Kasumi-1 (cell line): ENCODE results near the gene MXD3.
"Not testable (repeated sequence)": the region's sequence is repeated elsewhere in the genome, so short reads cannot be mapped to it uniquely, and the experiment has no call there.

Experiments used
- DNase-seq, 2 experiments: peaks; one replicate each; lab custom pipeline; 2025; lab: John Stamatoyannopoulos, UW

MXD3 gene

GRCh38 chr5:177311723-177312648, at the start of gene MXD3:
Gene MXD3, minus strand, starts transcription at chr5:177311898. Its CDS starts 68 bp downstream, at chr5:177311830.
- peak; percentile 97 for DNase-seq

GRCh38 chr5:177360740-177361139, 49.0 kb upstream of the MXD3 start:
- not testable (repeated sequence) for DNase-seq

- no peak for DNase-seq
These were observed 48.2 kb upstream of the MXD3 start for GRCh38 chr5:177359860-177360259.

GRCh38 chr5:177359451-177359851, 47.8 kb upstream of the MXD3 start:
- DNase-seq: no peak

GRCh38 chr5:177358370-177358819, 46.7 kb upstream of the MXD3 start:
- no peak for DNase-seq

GRCh38 chr5:177357459-177358351, 46.0 kb upstream of the MXD3 start, which contains the start of gene RGS14:
Gene RGS14, plus strand, starts transcription at chr5:177357924. Its CDS starts 101 bp downstream, at chr5:177358025.
- DNase-seq: peak; percentile 96

GRCh38 chr5:177357146-177357458, 45.4 kb upstream of the MXD3 start:
- no peak for DNase-seq

- DNase-seq: peak in 1 of 2 experiments; percentile 28
These were observed 45.0 kb upstream of the MXD3 start for GRCh38 chr5:177356746-177357145.

- DNase-seq: no peak
These were observed 44.1 kb upstream of the MXD3 start for GRCh38 chr5:177355868-177356168.

- DNase-seq: no peak
These were observed 43.6 kb upstream of the MXD3 start for GRCh38 chr5:177355162-177355867.

GRCh38 chr5:177354711-177355110, 43.0 kb upstream of the MXD3 start:
- DNase-seq: no peak

GRCh38 chr5:177354256-177354655, 42.6 kb upstream of the MXD3 start:
- no peak for DNase-seq

- DNase-seq: no peak
These were observed 41.4 kb upstream of the MXD3 start for GRCh38 chr5:177353093-177353492.

- DNase-seq: peak; percentile 96
These were observed 40.0 kb upstream of the MXD3 start, which contains the start of gene LMAN2 for GRCh38 chr5:177351392-177352329. Gene LMAN2, minus strand, starts transcription at chr5:177351668. Its CDS starts 21 bp downstream, at chr5:177351647.

- no peak for DNase-seq
These were observed 39.2 kb upstream of the MXD3 start for GRCh38 chr5:177350776-177351391.

- no peak for DNase-seq
These were observed 38.1 kb upstream of the MXD3 start for GRCh38 chr5:177349762-177350161.

- no peak for DNase-seq
These were observed 37.6 kb upstream of the MXD3 start for GRCh38 chr5:177349362-177349647.

GRCh38 chr5:177347699-177348098, 36.0 kb upstream of the MXD3 start:
- DNase-seq: no peak

GRCh38 chr5:177346820-177347219, 35.1 kb upstream of the MXD3 start:
- no peak for DNase-seq

GRCh38 chr5:177344891-177345290, 33.2 kb upstream of the MXD3 start:
- DNase-seq: no peak

GRCh38 chr5:177343777-177344176, 32.1 kb upstream of the MXD3 start:
- no peak for DNase-seq
